GM21526 (cell line): ENCODE measurements around the gene MORC4.
A peak's percentile ranks its signal among the peaks of the same experiment; 100 is the strongest.

Experiments used
- ATAC-seq: cut with Tn5 transposase; IDR thresholded peaks from one replicate; pipeline ENCODE4 v1.9.1; 2021; ENCODE audit warnings: moderate library complexity; ENCODE audit not compliant: unreplicated experiment, low FRiP score

MORC4 gene

DNA sequence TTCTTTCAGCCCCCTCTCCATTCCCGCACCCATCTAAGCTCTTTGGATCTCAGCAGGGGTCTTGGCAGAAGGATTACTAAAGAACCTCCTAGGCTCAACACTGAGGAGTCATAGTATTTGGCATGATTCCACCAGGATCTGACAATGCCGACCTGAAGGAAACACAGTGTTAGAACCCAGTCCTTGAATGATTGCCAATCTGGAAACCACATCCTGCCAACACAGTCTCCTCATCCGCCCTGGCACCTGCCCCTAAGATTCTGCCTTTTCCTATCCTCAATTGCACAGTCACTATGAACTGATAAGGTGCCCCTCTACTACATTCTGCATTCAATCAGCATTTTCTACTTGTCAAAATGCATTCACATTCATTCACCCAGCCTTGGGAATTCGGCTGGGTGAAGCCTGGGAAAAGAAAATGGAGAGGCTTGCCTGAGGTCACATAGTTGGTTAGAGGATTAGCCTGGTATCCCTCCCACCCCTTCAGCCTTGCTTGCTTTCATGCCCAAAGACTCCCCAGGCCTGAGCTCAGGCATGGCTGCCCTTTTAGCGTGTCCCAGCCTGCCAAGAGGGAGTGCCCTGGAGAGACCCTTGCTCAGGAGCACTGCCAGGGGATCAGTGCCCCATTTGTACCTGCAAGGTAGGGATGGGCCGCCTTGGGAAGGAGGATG lies 82.0 kb downstream of the MORC4 start:
- ATAC-seq = no peak

DNA sequence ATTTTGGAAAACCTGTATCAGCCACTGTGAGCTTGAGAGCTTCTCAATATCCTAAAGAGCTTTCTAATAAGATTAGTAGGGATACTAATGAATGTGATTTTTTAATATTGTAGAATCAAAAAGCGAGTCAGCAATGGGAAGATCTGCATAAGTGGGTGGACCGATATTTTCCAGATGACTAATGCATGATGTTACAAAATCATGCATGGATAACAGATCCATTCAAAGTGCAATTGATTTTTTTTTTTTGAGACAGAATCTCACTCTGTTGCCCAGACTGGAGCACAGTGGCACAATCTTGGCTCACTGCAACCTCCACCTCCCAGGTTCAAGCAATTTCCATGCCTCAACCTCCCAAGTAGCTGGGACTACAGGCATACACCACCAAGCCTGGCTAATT lies 87.1 kb downstream of the MORC4 start:
- ATAC-seq = no peak

DNA sequence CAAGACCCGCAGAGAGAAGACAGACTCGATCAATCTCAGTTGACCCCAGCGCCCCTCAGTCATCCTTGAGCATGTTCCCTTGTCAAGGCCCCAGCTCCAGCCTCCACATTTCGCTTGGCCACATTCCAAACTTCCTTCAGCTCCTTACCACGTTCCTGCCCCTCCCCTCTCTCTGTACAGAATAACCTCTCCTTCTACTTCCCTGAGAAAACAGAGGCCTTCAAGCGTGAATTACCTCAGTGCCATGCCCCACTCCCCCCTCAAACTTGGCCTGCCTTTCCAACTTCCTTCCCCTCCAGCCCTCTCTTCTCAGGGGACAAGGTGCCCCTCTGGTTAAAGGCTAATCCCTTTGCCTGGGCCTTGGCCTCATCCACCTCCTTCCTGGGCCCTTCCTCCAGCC lies 93.7 kb downstream of the MORC4 start:
- no peak for ATAC-seq

DNA sequence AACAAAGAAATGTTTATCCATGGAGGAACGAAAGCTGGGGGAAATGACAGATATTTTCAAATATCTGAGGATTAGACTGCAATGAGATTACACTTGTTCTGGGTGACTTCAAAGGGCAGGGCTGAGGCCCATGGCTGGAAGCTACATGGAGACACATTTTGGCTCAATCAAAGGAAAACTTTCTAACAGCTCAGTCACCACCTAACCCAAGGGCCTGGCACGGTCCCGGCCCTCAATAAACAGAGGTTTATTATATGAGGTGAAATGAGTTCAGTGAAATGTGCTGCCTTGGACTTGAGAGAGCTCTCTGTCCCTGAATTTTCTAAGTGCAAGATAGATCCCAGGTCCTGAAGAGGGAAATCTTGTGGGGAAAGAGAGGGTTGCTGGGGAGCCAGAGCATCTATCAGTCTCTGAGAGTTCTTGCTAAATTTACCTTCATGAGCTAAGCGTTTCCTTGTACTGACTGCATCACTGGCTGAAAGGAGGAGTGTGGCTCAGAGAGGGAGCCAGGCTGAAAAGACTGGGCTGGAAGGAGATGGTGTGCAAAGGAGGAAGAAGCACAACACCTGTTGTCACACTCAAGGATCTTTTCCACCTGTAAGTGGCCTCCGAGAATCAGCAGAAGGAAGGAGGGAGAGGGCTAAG lies 94.8 kb downstream of the MORC4 start:
- no peak for ATAC-seq

DNA sequence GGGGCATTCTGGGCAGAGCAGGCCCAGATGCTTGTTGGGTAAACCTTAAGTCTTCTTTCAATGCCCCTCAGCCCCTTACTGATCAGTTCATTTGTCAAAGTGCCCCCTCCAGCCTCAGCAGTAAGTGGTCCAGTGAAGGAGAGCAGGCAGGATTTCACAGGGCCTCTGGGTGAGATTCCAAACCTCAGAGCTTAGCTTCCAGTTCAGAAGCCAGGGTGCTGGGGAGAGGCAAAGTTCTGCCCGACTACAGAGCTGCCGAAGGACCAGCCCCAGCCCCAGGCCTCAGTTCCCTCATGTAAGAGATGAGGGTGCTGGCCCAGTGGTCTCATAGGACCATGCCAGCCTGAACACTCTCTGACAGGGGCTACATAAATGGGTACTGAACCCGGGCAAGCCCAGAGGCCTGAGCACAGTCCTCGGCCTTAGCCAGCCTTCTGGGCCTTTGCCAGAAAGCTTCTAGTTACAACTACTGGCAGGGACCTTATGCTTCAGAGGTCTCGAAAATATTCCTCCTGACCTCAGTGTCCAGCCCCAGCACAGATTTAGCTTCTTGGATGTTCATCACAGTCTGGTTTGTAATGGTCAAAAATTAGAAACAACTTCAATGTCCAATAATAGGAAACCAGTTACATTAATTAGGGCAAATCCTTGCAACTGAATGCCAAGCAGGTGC lies 96.0 kb downstream of the MORC4 start:
- ATAC-seq = no peak

DNA sequence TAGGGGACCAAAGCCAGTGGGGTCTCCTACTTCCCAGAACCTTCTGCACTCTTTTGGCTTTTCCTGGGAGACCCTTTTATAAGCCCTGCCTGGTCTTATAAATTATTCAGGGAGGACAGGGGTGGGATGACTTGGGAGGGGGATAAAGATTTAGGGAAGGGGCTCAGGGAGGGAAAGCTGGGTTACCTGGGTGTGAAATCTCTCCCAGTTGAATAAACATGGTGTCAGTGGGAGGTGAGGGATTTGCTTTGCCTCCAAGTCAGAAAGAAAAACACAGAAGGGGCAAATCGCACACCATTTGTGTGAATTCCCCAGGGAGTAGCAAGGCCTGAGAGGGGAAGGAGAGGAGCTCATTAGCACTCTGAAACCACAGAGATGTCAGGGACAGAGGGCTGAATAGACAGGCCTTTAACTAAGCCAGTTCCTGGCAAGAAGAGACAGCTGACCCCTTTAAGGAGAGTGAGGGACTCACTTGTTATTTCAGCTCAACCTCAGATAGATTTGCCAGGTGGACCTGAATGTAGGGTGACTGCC lies 96.7 kb downstream of the MORC4 start, which contains the start of gene RIPPLY1:
RIPPLY1 (minus strand) TSS at position 51 of the 534 bp plus-strand sequence. CDS start 54 bp downstream, outside the sequence.
- ATAC-seq = no peak

DNA sequence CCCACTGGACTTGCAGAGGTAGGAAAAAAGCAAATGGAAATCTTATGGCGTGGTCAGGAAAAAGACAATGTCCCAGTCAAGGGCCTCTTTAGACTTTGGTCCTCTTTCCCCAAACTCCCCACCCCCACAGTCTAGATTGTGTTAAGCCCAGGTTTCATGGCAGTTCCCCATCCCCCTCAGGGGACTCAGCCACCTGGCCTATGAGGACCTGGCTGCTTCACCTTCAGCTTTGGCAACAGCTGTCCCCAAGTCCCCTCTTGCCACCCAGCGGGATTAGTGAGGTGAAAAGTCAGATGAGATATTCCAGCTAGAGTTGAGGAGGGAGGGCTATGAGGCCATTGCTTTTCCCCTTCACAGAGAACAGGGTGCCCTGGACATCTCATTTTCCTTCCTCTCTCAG lies 97.3 kb downstream of the MORC4 start:
- ATAC-seq = no peak

DNA sequence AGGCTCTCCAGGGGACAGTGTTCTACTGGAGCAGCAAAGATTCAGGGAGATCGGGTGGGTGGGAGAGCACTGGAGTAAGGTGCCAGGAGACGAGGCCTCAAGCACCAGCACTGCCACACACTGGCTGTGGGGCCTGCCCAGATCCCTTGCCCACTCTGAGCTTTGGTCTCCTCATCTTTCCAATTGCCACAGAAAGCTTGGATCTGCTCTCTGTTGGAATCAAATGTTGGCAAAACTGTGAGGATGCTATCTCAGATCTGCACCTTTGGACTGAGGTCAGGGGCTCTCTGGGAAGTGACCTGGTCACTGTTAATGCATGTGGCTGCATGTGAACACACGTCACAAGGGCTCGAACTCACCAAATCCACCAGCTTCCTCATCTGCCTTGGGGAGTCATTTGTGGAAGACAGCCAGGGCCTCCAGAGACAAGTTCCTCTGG lies 98.2 kb downstream of the MORC4 start:
- no peak for ATAC-seq

DNA sequence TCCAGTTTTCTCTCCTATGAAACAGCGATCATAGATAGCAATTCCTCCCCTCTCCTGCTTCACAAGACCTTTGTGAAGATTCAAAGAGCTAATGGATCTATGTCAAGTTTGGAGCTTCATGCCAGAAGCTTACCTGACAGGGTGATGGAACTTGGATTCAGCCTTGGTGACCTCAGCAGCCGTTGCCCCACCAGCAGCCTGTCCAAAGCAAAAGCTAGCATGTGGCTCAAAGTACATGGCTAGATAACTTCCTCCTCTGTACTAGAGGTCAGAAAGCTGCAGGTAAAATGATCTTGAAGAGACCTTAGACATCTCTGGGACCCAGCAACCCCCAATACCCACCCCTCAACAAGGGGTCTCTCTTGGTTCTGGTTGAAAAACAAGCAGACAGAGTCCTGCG lies 98.7 kb downstream of the MORC4 start:
- ATAC-seq = no peak

DNA sequence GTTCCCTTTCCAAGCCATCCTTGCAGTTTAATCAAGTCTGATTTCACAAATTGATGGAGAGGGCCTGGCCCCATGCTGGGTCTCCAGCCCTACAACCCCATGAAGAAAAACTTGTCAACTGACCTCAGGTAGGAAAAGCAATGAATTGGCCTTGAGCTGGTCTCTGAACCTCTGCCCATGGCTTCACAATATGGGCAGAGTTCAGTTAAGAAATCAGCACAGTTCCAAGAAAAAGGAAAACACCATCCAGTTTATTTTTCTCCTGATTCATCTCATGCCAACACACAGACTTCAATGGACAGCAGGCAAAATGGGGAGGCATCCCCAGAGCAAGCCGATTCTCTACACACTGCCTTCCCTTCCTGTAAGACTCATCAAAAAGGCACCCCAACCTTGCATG lies 100.2 kb downstream of the MORC4 start:
- ATAC-seq = no peak

DNA sequence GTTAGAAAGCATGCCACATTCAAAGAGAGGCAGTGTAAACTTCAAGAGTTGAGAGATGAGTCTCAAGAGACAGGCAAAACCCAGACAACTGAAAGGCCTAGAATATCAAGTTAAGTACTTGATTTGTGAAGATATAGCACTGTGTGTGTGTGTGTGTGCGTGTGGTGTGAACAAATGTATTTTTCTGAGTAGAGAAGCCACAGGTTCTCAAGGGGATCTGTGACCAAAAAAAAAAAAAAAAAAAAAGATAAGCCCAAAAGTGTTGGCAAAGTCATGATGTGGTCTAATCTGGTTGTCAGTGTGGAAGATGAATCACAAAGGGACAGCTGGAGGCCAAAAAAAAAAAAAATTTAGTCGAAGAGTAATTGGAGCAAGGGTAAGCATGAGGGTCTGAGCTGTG lies 100.7 kb downstream of the MORC4 start:
- ATAC-seq = no peak

DNA sequence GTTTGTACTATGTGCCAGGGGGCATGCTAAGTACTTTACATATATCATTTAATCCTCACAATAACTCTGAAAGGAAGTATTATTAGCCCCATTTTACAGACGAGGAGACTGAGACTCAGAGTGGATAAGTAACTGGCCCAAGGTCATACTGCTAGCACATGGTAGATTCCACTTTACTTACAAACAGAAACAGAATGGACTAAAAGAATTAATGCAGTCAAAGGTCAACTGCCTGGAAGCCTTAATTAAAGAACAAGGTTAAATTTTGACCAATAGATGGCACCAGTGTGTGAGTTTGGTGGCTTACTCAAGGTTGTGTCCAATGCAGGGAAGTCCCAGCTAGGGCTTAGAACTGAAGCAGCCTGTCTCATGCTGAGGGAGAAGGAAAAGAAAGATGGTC lies 101.5 kb downstream of the MORC4 start:
- peak; percentile 58 for ATAC-seq

DNA sequence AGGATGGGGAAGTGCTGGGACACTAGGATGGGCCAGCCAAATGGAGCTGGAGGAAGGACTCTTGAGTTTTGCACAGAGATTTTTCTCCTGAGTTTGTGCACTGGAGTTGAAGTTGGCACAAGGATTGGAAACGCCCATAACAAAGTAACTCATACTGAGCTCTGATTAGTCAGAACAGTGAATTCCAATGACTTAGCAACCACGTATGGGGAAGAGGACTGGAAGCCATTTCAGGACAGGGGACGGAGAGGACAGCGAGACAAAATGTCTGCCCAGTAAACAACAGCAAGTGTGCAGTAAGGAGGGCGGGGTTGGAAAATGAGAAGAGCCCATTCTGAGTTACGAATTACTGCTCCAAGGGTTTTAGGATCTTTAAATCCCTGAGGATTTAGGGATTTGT lies 102.8 kb downstream of the MORC4 start:
- ATAC-seq = no peak

DNA sequence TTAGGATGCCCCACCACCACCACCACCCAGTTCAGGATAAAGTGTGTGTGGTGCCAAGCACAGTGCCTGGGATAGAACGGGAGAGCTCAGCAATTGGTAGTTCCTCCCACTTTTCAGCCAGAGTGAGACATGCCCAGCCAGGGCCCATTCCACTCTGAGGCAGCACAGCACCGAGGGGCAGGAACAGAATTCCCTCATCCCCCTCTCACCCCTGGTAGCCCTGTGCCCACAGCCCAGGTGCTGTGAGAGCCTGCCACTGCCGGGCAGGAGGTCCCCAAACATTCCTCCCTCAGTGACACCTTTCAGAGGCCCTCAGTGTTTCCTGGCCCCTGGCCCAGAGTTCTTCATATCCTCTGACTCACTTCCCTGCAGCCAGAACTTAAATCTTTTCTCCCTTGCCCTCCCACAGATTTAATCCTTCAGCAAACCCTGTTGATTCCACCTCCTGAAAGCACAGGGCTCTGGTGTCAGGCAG lies 105.0 kb downstream of the MORC4 start:
- no peak for ATAC-seq

DNA sequence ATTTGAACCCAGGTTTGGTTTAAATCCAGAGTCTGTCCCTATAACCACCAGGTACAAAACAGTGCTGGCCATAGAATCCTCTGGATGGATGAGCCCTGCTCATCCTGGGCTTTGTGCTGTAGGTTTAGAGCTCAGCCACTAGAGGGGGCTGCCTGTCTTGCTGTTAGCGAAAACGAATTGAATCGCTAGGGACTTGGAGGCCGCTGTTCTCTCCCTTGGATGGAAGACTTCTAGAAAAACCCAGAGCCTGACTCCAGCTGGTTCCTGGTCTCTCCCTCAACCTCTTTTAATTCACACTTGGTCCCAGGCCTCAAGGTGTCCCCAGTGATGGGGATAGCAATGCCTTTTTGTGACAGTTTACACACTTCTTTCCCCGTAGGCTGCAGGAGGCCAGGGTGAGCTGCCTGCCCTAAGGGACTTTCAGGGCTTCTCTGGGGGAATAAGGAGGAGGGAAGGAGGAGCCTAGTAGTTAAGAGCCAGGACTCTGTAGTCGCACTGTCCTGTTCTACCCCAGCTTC lies 105.6 kb downstream of the MORC4 start:
- peak; percentile 87 for ATAC-seq

DNA sequence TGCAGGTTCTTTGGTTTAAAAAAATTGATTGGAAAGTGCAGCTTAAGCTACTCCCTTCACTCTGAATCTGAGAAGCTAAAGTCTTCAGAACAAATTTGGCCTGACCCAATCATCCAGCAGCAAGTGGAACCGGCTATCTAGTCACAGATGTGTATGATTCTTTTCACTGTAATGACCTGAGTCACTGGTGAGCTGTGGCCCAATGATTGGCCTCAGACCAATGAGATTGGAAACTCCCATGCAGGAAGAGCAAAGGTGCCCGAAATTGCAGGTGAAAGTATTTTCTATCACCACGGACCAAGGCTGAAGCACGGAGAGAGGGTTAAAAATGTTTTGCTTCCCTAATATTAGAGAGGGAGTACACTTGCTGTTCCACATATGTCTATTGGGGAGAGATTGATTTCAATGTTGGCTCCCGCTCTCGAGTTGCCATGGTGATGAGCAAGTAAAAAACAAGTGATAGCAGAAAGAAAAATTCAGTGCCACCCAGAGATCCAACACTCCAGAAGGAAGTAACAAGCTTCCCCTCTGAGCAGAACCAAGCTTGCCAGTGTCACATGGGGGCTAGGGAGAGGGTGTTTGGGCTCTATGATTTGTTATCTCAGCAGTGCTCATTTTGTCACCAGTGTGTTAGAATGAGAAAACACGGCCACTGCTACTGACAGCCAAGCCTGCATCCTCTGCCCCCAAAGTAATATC lies 108.1 kb downstream of the MORC4 start:
- ATAC-seq = no peak
